Suppressor macrophage (primary cell): ENCODE measurements around the gene AMPD2.

Source experiments
- DNase-seq, 4 experiments: peaks; one replicate each; pipeline ENCODE4 v3.0.0-alpha.2; 2020 to 2022

AMPD2 gene

GRCh38 chr1:109617291-109617801 is 2.3 kb upstream of the AMPD2 start:
- DNase-seq: peak; percentile 79 to 95 (median 87)

- peak; percentile 58 to 82 (median 71) for DNase-seq
Observed at GRCh38 chr1:109618661-109619575, 719 bp upstream of the AMPD2 start.

GRCh38 chr1:109620401-109620791 is 759 bp downstream of the AMPD2 start:
- peak in 3 of 4 experiments; percentile 39 to 57 (median 43) for DNase-seq

DNA sequence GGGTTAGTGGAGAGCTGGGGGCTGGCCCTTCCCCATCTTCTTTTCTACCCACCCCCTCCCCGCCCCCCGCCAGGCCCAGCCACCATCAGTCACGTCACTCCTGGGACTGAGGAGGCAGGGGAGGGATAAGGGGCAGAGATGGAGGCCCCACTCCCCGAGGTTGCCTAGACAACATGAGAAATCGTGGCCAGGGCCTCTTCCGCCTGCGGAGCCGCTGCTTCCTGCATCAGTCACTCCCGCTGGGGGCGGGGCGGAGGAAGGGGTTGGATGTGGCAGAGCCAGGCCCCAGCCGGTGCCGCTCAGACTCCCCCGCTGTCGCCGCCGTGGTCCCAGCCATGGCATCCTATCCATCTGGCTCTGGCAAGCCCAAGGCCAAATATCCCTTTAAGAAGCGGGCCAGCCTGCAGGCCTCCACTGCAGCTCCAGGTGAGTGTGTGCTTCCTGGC is 1.2 kb downstream of the AMPD2 start:
- peak; percentile 94 to 98 (median 96) for DNase-seq

- peak; percentile 45 to 66 (median 55) for DNase-seq
Observed at GRCh38 chr1:109621379-109622136, 1.9 kb downstream of the AMPD2 start.

DNA sequence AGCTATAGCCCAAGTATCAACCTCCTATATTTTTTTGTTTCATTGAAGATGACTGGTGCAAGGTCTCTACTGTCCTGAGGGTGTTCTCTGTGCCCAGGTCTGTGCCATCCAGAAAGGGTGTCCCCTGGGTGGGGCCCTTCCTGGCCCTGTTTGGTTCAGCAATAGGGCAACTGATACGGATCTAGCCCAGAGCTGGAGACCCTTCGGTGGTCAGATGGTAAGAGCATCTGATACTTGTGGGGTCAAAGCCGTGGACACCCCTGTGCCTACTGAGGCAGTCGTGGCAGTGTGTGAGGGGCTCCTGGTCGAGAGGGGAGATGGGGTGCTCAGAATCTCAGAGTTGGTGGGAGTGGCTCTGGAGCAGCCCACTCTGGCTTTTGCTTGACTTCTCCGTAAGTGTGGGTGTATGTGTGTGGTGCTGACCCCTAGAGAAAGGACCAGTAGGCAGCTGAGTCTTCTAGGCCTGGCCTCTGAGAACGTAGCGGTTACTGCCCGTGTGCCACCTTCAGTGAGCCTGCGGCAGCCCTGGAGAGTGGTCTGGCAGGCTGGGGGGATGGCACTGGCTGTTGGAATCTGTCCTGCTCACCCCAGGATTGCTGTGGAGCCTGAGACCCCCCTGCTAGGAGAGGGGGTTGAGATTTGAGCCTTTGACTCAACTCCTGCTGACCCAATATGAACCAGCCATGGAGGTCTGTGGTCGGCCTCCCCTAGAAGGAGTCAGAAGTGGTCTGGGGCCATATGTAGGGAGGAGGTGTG is 2.7 kb downstream of the AMPD2 start:
- DNase-seq: no peak

- peak in 3 of 4 experiments; percentile 48 to 59 (median 53) for DNase-seq
Observed at GRCh38 chr1:109622895-109623294, 3.3 kb downstream of the AMPD2 start.

DNA sequence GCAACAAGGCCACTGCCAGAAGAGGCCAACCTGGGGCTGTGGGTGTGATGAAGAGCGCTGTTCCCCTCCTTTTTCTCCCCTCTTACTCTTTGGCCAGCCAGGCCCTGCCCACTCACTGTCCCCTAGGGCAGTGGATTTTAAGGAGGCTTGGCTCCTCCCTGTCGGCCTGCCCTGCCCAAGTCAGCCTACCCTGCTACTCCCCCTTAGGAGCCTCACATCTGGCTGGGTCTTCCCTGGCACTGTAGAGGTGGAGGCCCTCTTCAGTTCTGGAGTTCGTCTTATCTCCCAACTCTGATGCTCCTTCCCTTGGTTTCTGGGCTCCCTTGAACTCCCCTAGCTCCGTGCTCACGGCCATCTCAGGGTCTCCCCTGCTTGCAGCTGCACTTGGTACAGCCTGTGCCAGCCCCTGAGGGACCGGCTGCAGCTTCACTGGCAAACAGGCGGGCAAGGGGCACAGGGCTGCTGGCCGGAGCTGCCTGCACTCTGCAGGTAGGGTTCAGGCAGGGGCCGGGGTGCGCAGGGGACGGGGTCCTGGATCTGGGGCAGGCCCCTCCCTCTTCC is 4.0 kb downstream of the AMPD2 start:
- no peak for DNase-seq

DNA sequence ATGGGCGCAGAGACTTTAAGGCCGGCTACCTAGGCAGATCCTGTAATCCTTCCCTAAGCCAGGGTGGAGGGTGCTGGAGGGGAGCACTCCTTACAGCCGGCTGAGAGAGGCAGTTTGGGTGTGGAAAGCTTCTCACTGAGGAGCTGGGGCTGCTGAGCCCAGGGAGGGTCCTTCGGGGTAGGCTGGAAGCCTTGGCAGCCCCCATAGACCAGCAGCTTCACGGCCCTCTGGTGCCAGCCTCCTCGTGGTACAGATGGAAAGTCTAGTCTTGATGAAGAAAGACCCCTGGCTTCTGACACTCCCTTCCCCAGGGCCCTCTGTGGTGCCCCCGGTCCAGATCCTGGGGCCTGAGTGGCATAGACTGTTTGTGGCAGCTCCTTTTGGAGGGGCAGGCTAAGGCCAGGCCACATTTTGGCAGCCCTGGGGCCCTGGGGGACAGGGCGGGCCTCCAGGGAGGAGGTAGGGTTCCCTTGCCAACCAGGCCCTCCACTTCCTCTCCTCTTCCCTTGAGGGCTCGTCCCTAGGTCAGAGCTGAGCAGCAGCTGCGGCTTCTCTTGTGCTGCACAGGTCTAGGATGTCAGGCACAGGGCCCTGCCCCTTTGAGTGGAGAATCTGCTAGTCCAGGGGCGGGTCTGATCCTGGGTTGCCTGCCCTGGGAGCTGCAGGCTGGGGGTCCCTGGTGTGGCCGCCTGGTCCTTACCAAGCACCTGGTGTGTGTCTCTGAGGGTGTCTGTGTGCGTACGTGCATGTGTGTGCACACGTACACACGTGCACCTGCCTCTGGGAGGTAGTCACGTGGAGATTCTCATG is 4.8 kb downstream of the AMPD2 start:
- DNase-seq: peak in 1 of 4 experiments; percentile 47

GRCh38 chr1:109625176-109625575 is 5.5 kb downstream of the AMPD2 start:
- DNase-seq: no peak

DNA sequence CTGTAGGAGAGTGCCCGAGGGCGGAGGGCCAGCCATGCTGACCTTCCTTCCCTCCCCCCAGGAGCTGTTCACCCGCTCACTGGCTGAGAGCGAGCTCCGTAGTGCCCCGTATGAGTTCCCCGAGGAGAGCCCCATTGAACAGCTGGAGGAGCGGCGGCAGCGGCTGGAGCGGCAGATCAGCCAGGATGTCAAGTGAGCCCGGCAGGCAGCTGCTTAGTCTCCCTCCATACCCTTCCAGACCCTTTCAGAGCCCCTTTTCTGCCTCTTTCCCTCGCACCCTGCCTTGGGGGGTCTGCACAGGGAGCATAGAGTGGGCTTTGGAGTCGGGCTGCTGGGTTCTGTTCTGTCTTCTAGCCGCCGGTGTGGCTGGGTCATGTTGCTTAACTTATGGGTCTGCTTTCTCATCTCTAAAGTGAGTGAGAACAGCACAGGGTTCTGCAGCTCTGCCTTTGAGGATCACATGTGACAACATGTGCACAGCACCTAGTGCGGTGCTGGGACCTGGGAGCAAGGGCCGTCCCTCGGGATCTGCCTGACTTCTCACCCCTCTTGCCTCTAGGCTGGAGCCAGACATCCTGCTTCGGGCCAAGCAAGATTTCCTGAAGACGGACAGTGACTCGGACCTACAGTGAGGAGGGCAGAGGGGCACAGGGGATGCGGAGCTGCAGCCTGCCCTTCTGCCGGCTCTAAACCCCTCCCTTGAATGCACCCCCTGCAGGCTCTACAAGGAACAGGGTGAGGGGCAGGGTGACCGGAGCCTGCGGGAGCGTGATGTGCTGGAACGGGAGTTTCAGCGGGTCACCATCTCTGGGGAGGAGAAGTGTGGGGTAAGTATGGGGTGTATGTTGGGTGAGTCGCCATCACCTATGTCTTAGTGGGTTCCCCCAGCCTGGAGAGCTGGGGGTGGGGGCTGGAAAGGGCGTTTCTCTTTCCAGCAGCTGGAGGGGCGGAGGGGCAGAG is 6.2 kb downstream of the AMPD2 start:
- no peak for DNase-seq

- no peak for DNase-seq
Observed at GRCh38 chr1:109626682-109627408, 7.2 kb downstream of the AMPD2 start.

DNA sequence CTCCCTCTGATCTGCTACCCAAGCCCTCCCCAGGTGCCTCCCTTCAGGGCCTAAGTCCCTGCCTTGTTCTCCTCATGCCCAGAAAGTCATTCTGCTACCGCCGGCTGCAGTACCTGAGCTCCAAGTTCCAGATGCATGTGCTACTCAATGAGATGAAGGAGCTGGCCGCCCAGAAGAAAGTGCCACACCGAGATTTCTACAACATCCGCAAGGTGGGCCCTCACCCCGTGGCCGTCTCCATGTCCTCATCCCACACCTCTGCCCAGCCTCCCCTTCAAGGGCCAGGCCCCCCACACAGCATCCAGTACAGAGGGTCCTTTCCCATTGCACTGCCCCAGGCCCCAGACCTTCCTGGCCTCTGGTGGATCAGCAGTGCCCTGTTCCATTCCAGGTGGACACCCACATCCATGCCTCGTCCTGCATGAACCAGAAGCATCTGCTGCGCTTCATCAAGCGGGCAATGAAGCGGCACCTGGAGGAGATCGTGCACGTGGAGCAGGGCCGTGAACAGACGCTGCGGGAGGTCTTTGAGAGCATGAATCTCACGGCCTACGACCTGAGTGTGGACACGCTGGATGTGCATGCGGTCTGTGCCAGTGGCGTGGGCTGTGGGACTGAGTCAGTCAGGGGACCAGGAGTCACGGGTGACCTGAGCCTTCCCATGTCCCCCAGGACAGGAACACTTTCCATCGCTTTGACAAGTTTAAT is 8.2 kb downstream of the AMPD2 start:
- no peak for DNase-seq

- DNase-seq: no peak
Observed at GRCh38 chr1:109628540-109629321, 9.1 kb downstream of the AMPD2 start.

DNA sequence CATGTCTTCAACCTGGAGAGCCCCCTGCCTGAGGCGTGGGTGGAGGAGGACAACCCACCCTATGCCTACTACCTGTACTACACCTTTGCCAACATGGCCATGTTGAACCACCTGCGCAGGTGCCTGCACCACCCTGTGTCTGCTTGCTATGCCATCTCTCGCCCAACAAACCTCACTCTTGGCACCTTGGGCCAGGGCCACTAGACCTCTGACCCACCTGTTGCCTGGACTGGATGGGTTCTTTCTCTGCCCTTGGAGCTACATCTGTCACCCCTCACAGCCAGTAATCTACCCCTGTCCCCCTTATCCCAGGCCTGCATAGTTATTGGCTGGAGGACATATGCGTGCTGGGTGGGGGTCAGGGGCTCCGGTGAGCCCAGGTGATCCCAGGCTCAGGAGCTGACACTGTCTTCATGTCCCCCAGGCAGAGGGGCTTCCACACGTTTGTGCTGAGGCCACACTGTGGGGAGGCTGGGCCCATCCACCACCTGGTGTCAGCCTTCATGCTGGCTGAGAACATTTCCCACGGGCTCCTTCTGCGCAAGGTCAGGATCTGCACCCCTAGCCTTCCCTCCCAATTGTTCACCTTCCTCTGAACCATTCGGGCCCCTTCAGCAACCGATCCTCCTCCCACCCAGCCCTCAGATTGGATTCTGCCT is 9.9 kb downstream of the AMPD2 start:
- no peak for DNase-seq

- peak in 1 of 4 experiments; percentile 46 for DNase-seq
Observed at GRCh38 chr1:109630081-109630897, 10.7 kb downstream of the AMPD2 start.
